ENCODE results near the gene MRPL2.

MRPL2 gene

DNA sequence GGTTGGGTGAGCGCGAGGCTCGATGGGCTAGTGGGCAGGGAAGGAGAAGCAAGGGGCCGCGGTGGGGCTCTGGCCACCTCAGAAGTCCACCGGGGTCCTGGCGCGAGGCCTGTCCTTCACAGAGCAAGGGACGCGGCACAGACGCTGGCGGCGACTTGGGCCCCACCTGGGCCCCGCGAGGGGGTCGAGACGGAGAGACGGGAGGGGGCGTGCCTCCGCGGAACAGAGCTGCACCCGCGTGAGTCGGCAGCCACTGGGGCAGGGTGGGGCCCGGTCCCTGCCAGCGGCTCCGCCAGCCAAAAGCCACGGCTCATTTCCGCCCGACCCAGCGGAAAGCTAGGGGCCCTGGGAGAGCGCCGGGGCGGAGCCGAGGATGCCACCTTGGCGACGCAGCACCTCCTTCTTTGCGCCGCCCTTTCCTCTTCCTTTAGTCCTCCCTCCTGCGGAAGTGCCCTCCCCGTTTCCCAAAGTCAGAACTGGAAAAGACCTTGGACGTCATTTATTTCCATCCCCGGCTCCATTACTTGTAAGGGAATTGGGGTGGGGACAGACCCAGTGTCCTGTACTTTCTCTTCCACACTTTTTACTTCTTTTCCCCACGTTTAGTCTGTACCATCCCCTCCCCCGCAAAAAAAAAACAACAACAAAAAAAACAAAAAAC, 5.6 kb downstream of the MRPL2 start, which contains the start of gene CUL7 (continued):
- TF ChIP-seq, protein P1, sequence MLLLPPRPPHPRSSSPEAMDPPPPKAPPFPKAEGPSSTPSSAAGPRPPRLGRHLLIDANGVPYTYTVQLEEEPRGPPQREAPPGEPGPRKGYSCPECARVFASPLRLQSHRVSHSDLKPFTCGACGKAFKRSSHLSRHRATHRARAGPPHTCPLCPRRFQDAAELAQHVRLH (tag by site-specific recombination; IDR thresholded peaks at IDR 0.05), result no peak
- TF ChIP-seq, protein P2, sequence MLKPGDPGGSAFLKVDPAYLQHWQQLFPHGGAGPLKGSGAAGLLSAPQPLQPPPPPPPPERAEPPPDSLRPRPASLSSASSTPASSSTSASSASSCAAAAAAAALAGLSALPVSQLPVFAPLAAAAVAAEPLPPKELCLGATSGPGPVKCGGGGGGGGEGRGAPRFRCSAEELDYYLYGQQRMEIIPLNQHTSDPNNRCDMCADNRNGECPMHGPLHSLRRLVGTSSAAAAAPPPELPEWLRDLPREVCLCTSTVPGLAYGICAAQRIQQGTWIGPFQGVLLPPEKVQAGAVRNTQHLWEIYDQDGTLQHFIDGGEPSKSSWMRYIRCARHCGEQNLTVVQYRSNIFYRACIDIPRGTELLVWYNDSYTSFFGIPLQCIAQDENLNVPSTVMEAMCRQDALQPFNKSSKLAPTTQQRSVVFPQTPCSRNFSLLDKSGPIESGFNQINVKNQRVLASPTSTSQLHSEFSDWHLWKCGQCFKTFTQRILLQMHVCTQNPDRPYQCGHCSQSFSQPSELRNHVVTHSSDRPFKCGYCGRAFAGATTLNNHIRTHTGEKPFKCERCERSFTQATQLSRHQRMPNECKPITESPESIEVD (tag by site-specific recombination; IDR thresholded peaks at IDR 0.05), result no peak
- no peak for TF ChIP-seq ZNF174 (tag by site-specific recombination; IDR thresholded peaks at IDR 0.05)
- no peak for TF ChIP-seq ZNF175 (tag by site-specific recombination; IDR thresholded peaks at IDR 0.05)
- TF ChIP-seq, protein P3, sequence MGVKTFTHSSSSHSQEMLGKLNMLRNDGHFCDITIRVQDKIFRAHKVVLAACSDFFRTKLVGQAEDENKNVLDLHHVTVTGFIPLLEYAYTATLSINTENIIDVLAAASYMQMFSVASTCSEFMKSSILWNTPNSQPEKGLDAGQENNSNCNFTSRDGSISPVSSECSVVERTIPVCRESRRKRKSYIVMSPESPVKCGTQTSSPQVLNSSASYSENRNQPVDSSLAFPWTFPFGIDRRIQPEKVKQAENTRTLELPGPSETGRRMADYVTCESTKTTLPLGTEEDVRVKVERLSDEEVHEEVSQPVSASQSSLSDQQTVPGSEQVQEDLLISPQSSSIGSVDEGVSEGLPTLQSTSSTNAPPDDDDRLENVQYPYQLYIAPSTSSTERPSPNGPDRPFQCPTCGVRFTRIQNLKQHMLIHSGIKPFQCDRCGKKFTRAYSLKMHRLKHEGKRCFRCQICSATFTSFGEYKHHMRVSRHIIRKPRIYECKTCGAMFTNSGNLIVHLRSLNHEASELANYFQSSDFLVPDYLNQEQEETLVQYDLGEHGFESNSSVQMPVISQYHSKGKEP (tag by site-specific recombination; IDR thresholded peaks at IDR 0.05), result peak; percentile 34; the same call in 1 of the 2 replicates
- no peak for TF ChIP-seq ZNF114 (tag by site-specific recombination; IDR thresholded peaks at IDR 0.05)
- TF ChIP-seq KLF1 (tag by site-specific recombination; IDR thresholded peaks at IDR 0.05), result peak; percentile 89
- TF ChIP-seq ZNF558 (tag by site-specific recombination; IDR thresholded peaks at IDR 0.05), result no peak
- TF ChIP-seq BCL11A (tag by site-specific recombination; IDR thresholded peaks at IDR 0.05; ENCODE audit: low read depth), result no peak
- TF ChIP-seq ZSCAN23 (tag by site-specific recombination; IDR thresholded peaks at IDR 0.05), result no peak
- TF ChIP-seq ZNF140 (tag by site-specific recombination; IDR thresholded peaks at IDR 0.05), result no peak
- TF ChIP-seq PRDM1 (tag by site-specific recombination; IDR thresholded peaks at IDR 0.05), result no peak
- TF ChIP-seq MZF1 (tag by site-specific recombination; IDR thresholded peaks at IDR 0.05; ENCODE audit: borderline replicate concordance), result no peak
- TF ChIP-seq, protein P4, sequence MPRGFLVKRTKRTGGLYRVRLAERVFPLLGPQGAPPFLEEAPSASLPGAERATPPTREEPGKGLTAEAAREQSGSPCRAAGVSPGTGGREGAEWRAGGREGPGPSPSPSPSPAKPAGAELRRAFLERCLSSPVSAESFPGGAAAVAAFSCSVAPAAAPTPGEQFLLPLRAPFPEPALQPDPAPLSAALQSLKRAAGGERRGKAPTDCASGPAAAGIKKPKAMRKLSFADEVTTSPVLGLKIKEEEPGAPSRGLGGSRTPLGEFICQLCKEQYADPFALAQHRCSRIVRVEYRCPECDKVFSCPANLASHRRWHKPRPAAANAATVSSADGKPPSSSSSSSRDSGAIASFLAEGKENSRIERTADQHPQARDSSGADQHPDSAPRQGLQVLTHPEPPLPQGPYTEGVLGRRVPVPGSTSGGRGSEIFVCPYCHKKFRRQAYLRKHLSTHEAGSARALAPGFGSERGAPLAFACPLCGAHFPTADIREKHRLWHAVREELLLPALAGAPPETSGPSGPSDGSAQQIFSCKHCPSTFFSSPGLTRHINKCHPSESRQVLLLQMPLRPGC (tag by site-specific recombination; IDR thresholded peaks at IDR 0.05), result 0 out of 2 replicates have a peak, but pooled peaks have one; percentile 33
- TF ChIP-seq RBAK (tag by site-specific recombination; IDR thresholded peaks at IDR 0.05), result no peak
- TF ChIP-seq, protein P5, sequence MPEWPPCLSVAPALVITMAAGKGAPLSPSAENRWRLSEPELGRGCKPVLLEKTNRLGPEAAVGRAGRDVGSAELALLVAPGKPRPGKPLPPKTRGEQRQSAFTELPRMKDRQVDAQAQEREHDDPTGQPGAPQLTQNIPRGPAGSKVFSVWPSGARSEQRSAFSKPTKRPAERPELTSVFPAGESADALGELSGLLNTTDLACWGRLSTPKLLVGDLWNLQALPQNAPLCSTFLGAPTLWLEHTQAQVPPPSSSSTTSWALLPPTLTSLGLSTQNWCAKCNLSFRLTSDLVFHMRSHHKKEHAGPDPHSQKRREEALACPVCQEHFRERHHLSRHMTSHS (tag by site-specific recombination; IDR thresholded peaks at IDR 0.05), result no peak
- peak; percentile 96 for TF ChIP-seq ZBTB48 (tag by site-specific recombination; IDR thresholded peaks at IDR 0.05)
- no peak for TF ChIP-seq ZNF157 (tag by site-specific recombination; IDR thresholded peaks at IDR 0.05)
- peak; percentile 93 for TF ChIP-seq ZNF629 (tag by site-specific recombination; IDR thresholded peaks at IDR 0.05)
- TF ChIP-seq, protein P6, sequence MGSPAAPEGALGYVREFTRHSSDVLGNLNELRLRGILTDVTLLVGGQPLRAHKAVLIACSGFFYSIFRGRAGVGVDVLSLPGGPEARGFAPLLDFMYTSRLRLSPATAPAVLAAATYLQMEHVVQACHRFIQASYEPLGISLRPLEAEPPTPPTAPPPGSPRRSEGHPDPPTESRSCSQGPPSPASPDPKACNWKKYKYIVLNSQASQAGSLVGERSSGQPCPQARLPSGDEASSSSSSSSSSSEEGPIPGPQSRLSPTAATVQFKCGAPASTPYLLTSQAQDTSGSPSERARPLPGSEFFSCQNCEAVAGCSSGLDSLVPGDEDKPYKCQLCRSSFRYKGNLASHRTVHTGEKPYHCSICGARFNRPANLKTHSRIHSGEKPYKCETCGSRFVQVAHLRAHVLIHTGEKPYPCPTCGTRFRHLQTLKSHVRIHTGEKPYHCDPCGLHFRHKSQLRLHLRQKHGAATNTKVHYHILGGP (tag by site-specific recombination; IDR thresholded peaks at IDR 0.05), result no peak
- TF ChIP-seq, protein P7, sequence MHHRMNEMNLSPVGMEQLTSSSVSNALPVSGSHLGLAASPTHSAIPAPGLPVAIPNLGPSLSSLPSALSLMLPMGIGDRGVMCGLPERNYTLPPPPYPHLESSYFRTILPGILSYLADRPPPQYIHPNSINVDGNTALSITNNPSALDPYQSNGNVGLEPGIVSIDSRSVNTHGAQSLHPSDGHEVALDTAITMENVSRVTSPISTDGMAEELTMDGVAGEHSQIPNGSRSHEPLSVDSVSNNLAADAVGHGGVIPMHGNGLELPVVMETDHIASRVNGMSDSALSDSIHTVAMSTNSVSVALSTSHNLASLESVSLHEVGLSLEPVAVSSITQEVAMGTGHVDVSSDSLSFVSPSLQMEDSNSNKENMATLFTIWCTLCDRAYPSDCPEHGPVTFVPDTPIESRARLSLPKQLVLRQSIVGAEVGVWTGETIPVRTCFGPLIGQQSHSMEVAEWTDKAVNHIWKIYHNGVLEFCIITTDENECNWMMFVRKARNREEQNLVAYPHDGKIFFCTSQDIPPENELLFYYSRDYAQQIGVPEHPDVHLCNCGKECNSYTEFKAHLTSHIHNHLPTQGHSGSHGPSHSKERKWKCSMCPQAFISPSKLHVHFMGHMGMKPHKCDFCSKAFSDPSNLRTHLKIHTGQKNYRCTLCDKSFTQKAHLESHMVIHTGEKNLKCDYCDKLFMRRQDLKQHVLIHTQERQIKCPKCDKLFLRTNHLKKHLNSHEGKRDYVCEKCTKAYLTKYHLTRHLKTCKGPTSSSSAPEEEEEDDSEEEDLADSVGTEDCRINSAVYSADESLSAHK (tag by site-specific recombination; IDR thresholded peaks at IDR 0.05), result no peak
- no peak for TF ChIP-seq ZNF16 (tag by site-specific recombination; IDR thresholded peaks at IDR 0.05; ENCODE audit: low read depth)
- TF ChIP-seq ZNF266 (tag by site-specific recombination; IDR thresholded peaks at IDR 0.05; ENCODE audit: low read depth), result no peak
- no peak for TF ChIP-seq ZNF571 (tag by site-specific recombination; IDR thresholded peaks at IDR 0.05)
- TF ChIP-seq, protein P8, sequence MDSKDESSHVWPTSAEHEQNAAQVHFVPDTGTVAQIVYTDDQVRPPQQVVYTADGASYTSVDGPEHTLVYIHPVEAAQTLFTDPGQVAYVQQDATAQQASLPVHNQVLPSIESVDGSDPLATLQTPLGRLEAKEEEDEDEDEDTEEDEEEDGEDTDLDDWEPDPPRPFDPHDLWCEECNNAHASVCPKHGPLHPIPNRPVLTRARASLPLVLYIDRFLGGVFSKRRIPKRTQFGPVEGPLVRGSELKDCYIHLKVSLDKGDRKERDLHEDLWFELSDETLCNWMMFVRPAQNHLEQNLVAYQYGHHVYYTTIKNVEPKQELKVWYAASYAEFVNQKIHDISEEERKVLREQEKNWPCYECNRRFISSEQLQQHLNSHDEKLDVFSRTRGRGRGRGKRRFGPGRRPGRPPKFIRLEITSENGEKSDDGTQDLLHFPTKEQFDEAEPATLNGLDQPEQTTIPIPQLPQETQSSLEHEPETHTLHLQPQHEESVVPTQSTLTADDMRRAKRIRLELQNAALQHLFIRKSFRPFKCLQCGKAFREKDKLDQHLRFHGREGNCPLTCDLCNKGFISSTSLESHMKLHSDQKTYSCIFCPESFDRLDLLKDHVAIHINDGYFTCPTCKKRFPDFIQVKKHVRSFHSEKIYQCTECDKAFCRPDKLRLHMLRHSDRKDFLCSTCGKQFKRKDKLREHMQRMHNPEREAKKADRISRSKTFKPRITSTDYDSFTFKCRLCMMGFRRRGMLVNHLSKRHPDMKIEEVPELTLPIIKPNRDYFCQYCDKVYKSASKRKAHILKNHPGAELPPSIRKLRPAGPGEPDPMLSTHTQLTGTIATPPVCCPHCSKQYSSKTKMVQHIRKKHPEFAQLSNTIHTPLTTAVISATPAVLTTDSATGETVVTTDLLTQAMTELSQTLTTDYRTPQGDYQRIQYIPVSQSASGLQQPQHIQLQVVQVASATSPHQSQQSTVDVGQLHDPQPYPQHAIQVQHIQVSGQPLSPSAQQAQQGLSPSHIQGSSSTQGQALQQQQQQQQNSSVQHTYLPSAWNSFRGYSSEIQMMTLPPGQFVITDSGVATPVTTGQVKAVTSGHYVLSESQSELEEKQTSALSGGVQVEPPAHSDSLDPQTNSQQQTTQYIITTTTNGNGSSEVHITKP (tag by site-specific recombination; IDR thresholded peaks at IDR 0.05), result peak; percentile 75
- peak; percentile 15; the same call in 1 of the 2 replicates for TF ChIP-seq ZSCAN16 (tag by site-specific recombination; IDR thresholded peaks at IDR 0.05)

Data from HEK293 (cell line).